SK-N-SH treated with all-trans-retinoic acid at 6 μM for 48 hours (cell line): Measurements from ENCODE around the gene ARF1.

Experiments used
- ATAC-seq: fragments of 200-7000 bp; cut with Tn5 transposase; 3 replicates; pipeline ENCODE4 v1.9.1; 2020; ENCODE audit warnings: mild to moderate bottlenecking, moderate library complexity
- ARNTL ChIP-seq: fragments of 450-650 bp; formaldehyde crosslinking; IDR thresholded peaks from 2 replicates; pipeline ENCODE4 v1.5.0; 2020; ENCODE audit warnings: low read depth, mild to moderate bottlenecking, moderate library complexity, borderline replicate concordance
- ESRRG ChIP-seq: fragments of 250-450 bp; sonication (Bioruptor Pico); IDR thresholded peaks from 2 replicates; pipeline ENCODE4 v1.6.1; 2021; ENCODE audit warnings: mild to moderate bottlenecking
- GLIS3 ChIP-seq: fragments of 250-450 bp; sonication (Bioruptor Pico); IDR thresholded peaks from 2 replicates; pipeline ENCODE4 v1.5.0; 2020; ENCODE audit warnings: mild to moderate bottlenecking, moderate library complexity
- ISL1 ChIP-seq: fragments of 250-450 bp; sonication (Bioruptor Pico); IDR thresholded peaks from 2 replicates; pipeline ENCODE4 v2.1.2; 2022; ENCODE audit warnings: mild to moderate bottlenecking, moderate library complexity
- OSR1 ChIP-seq: fragments of 250-450 bp; sonication (Bioruptor Pico); IDR thresholded peaks from 2 replicates; pipeline ENCODE4 v1.8.0; 2022; ENCODE audit warnings: moderate library complexity, mild to moderate bottlenecking, inconsistent platforms
- PPARA ChIP-seq: fragments of 250-450 bp; sonication (Bioruptor Pico); IDR thresholded peaks from 2 replicates; pipeline ENCODE4 v1.5.0; 2020; ENCODE audit warnings: mild to moderate bottlenecking, borderline replicate concordance
- RARB ChIP-seq: fragments of 250-450 bp; sonication (Bioruptor Pico); IDR thresholded peaks from 2 replicates; pipeline ENCODE4 v1.8.0; 2021; ENCODE audit warnings: mild to moderate bottlenecking, moderate library complexity
- SNAI2 ChIP-seq: fragments of 250-450 bp; sonication (Bioruptor Pico); IDR thresholded peaks from 2 replicates; pipeline ENCODE4 v1.5.0; 2020; ENCODE audit warnings: mild to moderate bottlenecking, moderate library complexity
- TOX ChIP-seq: fragments of 250-450 bp; sonication (Bioruptor Pico); IDR thresholded peaks from 2 replicates; pipeline ENCODE4 v1.8.0; 2021; ENCODE audit warnings: mild to moderate bottlenecking, moderate library complexity, borderline replicate concordance
- ZC3H10 ChIP-seq: fragments of 250-450 bp; sonication (Bioruptor Pico); IDR thresholded peaks from 2 replicates; pipeline ENCODE4 v1.5.1; 2021; ENCODE audit warnings: mild to moderate bottlenecking, moderate library complexity
- ZFP3 ChIP-seq: fragments of 250-450 bp; sonication (Bioruptor Pico); IDR thresholded peaks from 2 replicates; pipeline ENCODE4 v1.5.0; 2020; ENCODE audit warnings: mild to moderate bottlenecking, moderate library complexity
- ZNF70 ChIP-seq: fragments of 450-650 bp; formaldehyde crosslinking; IDR thresholded peaks from 2 replicates; pipeline ENCODE4 v1.5.0; 2020; ENCODE audit warnings: mild to moderate bottlenecking, moderate library complexity
- TF ChIP-seq, protein P1 (sequence below): fragments of 250-450 bp; sonication (Bioruptor Pico); IDR thresholded peaks from 2 replicates; pipeline ENCODE4 v1.8.0; 2020; ENCODE audit warnings: mild to moderate bottlenecking, moderate library complexity, borderline replicate concordance
- TF ChIP-seq, protein P2 (sequence below): fragments of 250-450 bp; sonication (Bioruptor Pico); IDR thresholded peaks from 2 replicates; pipeline ENCODE4 v1.5.1; 2021; ENCODE audit warnings: mild to moderate bottlenecking, moderate library complexity
- TF ChIP-seq, protein P3 (sequence below): fragments of 250-450 bp; sonication (Bioruptor Pico); IDR thresholded peaks from 2 replicates; pipeline ENCODE4 v1.8.0; 2021; ENCODE audit warnings: low read depth, mild to moderate bottlenecking, moderate library complexity, borderline replicate concordance
- TF ChIP-seq, protein P4 (sequence below): fragments of 250-450 bp; sonication (Bioruptor Pico); IDR thresholded peaks from 2 replicates; pipeline ENCODE4 v1.5.0; 2020; ENCODE audit warnings: mild to moderate bottlenecking, moderate library complexity
- TF ChIP-seq, protein P5 (sequence below): fragments of 250-450 bp; sonication (Bioruptor Pico); IDR thresholded peaks from 2 replicates; pipeline ENCODE4 v1.5.1; 2020; ENCODE audit warnings: low read depth, mild to moderate bottlenecking, moderate library complexity

The ARF1 gene

DNA sequence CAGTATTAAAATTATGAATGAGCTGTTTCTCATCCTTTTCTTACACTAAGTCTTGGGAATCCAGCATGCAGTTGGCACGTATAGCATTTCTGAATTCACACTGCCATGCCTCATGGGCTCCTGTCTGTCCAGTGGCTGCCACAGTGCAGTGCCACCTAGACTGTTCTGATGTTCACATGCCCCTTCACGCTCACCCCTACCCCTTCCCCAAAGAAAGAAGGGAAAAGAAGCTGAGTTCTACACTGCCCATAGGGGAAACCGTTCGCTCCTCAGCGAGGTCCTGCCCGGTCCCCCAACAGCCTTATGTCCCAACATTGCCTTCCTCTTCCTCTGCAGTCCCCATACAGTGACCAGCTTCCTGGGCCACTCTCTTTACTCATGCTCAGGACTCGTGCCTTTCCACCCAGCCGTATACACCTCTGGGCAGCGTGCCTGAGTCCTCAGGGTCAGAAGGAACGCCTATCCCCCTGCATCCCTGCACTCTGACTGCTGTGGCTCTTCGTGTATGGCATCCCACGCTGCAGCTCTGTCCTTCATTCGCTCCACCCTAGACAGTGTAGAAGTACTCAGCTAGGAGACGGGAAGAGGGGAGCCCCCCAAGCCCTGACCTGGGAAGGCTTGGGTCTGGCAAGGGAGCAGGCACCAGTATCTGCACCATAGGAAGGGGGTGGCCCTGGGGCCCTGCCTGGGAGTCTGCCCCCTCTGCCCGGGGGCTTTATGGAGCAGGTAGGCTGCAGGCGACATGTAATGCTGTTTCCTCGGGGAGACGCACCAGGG, 24.1 kb upstream of the ARF1 start:
- ATAC-seq: no peak
- TF ChIP-seq SNAI2 (CRISPR knock-in tag) (no peak), GLIS3 (CRISPR knock-in tag) (no peak), ZNF70 (no peak), ZFP3 (CRISPR knock-in tag) (no peak), ISL1 (CRISPR knock-in tag) (no peak), PPARA (CRISPR knock-in tag) (no peak)
- TF ChIP-seq, protein P1, sequence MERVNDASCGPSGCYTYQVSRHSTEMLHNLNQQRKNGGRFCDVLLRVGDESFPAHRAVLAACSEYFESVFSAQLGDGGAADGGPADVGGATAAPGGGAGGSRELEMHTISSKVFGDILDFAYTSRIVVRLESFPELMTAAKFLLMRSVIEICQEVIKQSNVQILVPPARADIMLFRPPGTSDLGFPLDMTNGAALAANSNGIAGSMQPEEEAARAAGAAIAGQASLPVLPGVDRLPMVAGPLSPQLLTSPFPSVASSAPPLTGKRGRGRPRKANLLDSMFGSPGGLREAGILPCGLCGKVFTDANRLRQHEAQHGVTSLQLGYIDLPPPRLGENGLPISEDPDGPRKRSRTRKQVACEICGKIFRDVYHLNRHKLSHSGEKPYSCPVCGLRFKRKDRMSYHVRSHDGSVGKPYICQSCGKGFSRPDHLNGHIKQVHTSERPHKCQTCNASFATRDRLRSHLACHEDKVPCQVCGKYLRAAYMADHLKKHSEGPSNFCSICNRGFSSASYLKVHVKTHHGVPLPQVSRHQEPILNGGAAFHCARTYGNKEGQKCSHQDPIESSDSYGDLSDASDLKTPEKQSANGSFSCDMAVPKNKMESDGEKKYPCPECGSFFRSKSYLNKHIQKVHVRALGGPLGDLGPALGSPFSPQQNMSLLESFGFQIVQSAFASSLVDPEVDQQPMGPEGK: no peak
- TF ChIP-seq, protein P2, sequence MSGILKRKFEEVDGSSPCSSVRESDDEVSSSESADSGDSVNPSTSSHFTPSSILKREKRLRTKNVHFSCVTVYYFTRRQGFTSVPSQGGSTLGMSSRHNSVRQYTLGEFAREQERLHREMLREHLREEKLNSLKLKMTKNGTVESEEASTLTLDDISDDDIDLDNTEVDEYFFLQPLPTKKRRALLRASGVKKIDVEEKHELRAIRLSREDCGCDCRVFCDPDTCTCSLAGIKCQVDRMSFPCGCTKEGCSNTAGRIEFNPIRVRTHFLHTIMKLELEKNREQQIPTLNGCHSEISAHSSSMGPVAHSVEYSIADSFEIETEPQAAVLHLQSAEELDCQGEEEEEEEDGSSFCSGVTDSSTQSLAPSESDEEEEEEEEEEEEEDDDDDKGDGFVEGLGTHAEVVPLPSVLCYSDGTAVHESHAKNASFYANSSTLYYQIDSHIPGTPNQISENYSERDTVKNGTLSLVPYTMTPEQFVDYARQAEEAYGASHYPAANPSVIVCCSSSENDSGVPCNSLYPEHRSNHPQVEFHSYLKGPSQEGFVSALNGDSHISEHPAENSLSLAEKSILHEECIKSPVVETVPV (CRISPR knock-in tag): no peak
- TF ChIP-seq, protein P3, sequence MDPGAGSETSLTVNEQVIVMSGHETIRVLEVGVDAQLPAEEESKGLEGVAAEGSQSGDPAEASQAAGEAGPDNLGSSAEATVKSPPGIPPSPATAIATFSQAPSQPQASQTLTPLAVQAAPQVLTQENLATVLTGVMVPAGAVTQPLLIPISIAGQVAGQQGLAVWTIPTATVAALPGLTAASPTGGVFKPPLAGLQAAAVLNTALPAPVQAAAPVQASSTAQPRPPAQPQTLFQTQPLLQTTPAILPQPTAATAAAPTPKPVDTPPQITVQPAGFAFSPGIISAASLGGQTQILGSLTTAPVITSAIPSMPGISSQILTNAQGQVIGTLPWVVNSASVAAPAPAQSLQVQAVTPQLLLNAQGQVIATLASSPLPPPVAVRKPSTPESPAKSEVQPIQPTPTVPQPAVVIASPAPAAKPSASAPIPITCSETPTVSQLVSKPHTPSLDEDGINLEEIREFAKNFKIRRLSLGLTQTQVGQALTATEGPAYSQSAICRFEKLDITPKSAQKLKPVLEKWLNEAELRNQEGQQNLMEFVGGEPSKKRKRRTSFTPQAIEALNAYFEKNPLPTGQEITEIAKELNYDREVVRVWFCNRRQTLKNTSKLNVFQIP: no peak

DNA sequence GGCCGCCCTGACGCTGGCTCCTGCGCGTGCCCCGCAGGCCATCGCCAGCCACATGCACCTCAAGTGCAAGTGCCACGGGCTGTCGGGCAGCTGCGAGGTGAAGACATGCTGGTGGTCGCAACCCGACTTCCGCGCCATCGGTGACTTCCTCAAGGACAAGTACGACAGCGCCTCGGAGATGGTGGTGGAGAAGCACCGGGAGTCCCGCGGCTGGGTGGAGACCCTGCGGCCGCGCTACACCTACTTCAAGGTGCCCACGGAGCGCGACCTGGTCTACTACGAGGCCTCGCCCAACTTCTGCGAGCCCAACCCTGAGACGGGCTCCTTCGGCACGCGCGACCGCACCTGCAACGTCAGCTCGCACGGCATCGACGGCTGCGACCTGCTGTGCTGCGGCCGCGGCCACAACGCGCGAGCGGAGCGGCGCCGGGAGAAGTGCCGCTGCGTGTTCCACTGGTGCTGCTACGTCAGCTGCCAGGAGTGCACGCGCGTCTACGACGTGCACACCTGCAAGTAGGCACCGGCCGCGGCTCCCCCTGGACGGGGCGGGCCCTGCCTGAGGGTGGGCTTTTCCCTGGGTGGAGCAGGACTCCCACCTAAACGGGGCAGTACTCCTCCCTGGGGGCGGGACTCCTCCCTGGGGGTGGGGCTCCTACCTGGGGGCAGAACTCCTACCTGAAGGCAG, 23.4 kb upstream of the ARF1 start:
- TF ChIP-seq PPARA (CRISPR knock-in tag) (no peak), ARNTL (CRISPR knock-in tag) (no peak)
- ATAC-seq: no peak

DNA sequence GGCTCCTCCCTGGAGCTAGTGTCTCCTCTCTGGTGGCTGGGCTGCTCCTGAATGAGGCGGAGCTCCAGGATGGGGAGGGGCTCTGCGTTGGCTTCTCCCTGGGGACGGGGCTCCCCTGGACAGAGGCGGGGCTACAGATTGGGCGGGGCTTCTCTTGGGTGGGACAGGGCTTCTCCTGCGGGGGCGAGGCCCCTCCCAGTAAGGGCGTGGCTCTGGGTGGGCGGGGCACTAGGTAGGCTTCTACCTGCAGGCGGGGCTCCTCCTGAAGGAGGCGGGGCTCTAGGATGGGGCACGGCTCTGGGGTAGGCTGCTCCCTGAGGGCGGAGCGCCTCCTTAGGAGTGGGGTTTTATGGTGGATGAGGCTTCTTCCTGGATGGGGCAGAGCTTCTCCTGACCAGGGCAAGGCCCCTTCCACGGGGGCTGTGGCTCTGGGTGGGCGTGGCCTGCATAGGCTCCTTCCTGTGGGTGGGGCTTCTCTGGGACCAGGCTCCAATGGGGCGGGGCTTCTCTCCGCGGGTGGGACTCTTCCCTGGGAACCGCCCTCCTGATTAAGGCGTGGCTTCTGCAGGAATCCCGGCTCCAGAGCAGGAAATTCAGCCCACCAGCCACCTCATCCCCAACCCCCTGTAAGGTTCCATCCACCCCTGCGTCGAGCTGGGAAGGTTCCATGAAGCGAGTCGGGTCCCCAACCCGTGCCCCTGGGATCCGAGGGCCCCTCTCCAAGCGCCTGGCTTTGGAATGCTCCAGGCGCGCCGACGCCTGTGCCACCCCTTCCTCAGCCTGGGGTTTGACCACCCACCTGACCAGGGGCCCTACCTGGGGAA, 22.7 kb upstream of the ARF1 start:
- ATAC-seq: peak; percentile 41
- TF ChIP-seq TOX (CRISPR knock-in tag): no peak
- no peak for TF ChIP-seq OSR1 (CRISPR knock-in tag)
- TF ChIP-seq, protein P1: no peak
- no peak for TF ChIP-seq ISL1 (CRISPR knock-in tag)
- no peak for TF ChIP-seq ZNF70
- TF ChIP-seq ESRRG: no peak
- TF ChIP-seq RARB: no peak
- TF ChIP-seq, protein P4, sequence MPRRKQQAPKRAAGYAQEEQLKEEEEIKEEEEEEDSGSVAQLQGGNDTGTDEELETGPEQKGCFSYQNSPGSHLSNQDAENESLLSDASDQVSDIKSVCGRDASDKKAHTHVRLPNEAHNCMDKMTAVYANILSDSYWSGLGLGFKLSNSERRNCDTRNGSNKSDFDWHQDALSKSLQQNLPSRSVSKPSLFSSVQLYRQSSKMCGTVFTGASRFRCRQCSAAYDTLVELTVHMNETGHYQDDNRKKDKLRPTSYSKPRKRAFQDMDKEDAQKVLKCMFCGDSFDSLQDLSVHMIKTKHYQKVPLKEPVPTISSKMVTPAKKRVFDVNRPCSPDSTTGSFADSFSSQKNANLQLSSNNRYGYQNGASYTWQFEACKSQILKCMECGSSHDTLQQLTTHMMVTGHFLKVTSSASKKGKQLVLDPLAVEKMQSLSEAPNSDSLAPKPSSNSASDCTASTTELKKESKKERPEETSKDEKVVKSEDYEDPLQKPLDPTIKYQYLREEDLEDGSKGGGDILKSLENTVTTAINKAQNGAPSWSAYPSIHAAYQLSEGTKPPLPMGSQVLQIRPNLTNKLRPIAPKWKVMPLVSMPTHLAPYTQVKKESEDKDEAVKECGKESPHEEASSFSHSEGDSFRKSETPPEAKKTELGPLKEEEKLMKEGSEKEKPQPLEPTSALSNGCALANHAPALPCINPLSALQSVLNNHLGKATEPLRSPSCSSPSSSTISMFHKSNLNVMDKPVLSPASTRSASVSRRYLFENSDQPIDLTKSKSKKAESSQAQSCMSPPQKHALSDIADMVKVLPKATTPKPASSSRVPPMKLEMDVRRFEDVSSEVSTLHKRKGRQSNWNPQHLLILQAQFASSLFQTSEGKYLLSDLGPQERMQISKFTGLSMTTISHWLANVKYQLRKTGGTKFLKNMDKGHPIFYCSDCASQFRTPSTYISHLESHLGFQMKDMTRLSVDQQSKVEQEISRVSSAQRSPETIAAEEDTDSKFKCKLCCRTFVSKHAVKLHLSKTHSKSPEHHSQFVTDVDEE (CRISPR knock-in tag): no peak
- TF ChIP-seq ZFP3 (CRISPR knock-in tag): no peak
- TF ChIP-seq, protein P5, sequence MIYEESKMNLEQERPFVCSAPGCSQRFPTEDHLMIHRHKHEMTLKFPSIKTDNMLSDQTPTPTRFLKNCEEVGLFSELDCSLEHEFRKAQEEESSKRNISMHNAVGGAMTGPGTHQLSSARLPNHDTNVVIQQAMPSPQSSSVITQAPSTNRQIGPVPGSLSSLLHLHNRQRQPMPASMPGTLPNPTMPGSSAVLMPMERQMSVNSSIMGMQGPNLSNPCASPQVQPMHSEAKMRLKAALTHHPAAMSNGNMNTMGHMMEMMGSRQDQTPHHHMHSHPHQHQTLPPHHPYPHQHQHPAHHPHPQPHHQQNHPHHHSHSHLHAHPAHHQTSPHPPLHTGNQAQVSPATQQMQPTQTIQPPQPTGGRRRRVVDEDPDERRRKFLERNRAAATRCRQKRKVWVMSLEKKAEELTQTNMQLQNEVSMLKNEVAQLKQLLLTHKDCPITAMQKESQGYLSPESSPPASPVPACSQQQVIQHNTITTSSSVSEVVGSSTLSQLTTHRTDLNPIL: no peak
- TF ChIP-seq ZC3H10 (CRISPR knock-in tag): no peak
- TF ChIP-seq, all 23 proteins: peak for 0
